Mesenteric fat pad (tissue), 1 donor: Measurements from ENCODE around the gene CPNE8. TPM values are rescaled to one million over a fixed set of nuclear protein-coding genes. Genes with fewer than 3 reads are reported as not detected.

ENCODE experiments used
- DNase-seq: peaks from one replicate; pipeline ENCODE4 v3.0.0-alpha.2; 2020; ENCODE audit warnings: low spot score
- total RNA-seq: library from RNA; stranded (reverse); fragmentation: NEBNext Ultra II Directional; extraction: Animal tissue kit (Norgen Biotek cat#: 25700); gene quantifications from one replicate; pipeline ENCODE4 v1.2.1, GENCODE V29; 2021
- donor health status: DM: yes; HTN: yes; CAD: no.

CPNE8 gene
- total RNA-seq, 1 donor from 2014 or later = 34.0 TPM

GRCh38 chr12:38653650-38654049, 251.7 kb downstream of the CPNE8 start:
- no peak for DNase-seq

DNA sequence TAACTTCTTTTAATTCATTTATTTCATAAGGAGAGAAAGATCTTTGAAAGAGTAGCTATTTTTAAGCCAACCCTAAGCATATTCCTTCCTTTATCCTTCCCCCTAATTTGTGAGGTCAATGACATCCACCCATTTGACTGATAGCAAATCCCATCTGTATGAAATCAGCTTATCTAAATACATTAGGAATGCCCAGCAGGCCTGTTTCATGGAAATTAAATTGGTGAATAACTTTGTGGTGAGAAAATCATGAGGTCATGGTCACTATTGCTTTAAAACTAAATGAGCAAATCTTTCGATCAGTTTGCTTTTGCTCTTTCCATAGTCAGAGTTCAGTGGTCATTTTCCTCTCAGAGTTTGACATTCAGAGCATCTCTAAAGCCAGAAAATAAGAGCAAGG, 256.6 kb downstream of the CPNE8 start:
- no peak for DNase-seq

- no peak for DNase-seq
These were observed 259.2 kb downstream of the CPNE8 start for GRCh38 chr12:38646146-38646545.

GRCh38 chr12:38639625-38640024, 265.8 kb downstream of the CPNE8 start:
- DNase-seq = no peak

DNA sequence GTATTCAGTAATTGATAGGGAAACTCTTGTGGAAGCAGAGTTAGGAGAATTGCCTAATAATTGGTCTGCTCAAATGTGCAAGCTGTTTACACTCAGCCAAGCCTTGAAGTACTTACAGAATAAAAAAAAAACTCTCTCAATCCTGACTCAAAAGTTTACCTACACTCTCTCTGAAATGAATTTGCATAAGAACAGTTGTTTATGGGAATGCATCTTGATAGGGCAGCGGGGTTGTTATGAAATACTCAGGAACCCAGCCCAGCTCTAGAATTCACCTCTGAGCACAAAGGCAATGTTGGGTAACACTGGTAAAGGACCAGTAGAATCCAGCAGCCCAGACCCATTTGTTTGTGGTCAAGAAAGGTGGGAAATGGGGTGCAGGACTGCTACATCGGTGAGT, 267.0 kb downstream of the CPNE8 start:
- DNase-seq = no peak

DNA sequence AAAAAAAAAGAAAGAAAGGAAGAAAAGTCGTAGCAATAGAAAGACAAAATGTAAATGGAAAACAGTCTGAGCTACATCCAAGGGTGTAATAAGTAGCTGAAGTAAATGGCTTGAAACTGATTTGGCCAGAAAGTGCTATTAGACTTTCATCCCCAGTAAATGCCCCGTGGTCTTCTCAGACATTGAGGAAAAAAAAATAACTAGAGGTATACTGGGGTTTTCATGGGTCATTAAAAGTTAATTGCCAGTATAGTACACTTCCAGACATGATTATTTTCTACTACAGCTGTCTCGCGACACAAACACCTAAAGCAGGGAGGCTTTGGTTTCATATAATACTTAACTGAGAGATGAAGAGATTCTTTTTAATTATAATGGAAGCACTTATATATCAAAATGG, 271.9 kb downstream of the CPNE8 start:
- no peak for DNase-seq

GRCh38 chr12:38629064-38629463, 276.3 kb downstream of the CPNE8 start:
- DNase-seq = no peak

DNA sequence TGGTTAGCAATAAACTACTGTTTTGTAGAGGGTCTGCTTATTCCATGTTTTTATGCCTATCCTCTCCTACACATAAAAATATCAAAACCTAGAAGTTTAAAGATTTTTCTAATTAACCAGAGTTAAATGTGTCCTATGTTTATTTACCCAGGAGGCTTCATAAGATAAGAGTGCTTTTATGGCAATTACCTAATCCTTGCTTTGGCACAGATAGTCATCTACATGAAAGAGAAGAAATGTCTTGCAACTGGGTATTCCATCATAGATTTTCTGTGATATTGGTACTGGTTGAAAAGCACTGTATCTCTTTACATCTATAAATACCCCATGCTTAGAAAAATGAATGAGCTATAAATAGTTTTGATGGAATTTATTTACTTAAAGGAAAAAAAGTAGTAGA, 277.1 kb downstream of the CPNE8 start:
- DNase-seq = no peak

DNA sequence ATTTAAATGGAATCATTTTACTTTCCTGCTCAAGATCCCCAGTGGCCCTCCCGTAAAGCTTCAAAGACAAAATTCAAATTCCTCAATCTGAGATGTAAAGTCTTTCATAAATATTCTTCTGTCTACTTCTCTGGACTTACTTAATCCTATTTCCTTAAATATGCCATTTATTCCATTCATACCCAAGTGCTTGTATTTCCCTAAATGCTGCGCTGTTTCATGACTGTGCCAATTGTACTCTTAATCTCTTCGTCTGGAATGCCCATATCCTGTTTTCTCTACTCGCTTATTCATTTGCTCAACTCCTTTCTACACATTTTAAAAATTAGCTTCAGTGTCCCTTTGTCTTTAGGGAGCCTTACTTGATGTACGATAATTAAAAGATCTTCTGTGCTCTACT, 280.1 kb downstream of the CPNE8 start:
- DNase-seq = no peak

DNA sequence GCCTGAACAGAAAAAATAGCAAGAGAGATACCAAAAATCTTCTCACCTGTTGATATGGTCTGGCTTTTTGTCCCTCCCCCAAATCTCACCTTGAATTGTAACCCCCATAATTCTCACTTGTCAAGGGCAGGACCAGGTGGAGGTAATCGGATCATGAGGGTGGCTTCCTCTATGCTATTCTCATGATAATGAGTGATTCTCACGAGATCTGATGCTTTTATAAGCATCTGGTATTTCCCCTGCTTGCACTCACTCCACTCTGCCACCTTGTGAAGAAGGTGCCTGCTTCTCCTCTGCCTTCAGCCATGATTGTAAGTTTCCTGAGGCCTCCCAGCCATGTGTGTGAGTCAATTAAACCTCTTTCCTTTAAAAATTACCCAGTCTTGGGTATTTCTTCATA, 291.2 kb downstream of the CPNE8 start:
- no peak for DNase-seq

- DNase-seq = no peak
These were observed 294.5 kb downstream of the CPNE8 start for GRCh38 chr12:38610808-38611350.

GRCh38 chr12:38607295-38607694, 298.1 kb downstream of the CPNE8 start:
- no peak for DNase-seq
